ENCODE data around the gene SHROOM1. TPM values are rescaled to one million over a fixed set of nuclear protein-coding genes. Genes with fewer than 3 reads are reported as not detected.
A peak's percentile ranks its signal among the peaks of the same experiment; 100 is the strongest.

SHROOM1 gene
- total RNA-seq, 1 donor from 2014 or later = 5.1 TPM

DNA sequence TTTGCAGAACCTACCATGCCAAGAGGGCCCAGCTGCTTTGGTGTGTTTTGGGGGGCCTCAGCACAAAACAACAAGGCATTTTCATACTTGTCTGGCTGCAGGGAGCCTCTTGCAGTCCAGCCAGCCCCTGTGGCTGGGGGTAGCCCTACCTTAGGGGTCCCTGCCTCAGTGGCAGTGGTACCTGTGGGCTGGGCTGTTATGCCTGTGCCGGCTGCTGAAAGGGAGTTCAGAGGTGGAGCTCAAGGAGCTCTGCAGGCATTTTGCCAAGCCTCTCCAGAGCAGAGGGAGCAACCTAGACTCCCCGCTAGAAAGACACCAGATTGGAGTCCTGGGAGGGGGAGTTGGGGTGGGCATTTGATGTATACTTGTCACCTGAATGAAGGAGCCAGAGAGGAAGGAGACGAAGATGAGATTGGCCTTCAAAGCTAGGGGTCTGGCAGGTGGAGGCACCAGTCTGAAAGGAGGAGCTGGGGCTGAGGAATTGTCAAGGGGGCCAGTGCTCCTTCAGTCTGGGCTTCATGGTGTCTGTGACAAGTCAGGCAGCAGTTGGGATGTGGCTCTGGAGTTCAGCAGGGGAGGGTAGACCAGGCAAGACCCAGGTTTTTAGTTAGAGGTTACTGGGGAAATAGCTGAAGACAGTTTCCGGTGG lies 1.5 kb downstream of the SHROOM1 start:
- peaks cover 8% of the 10 kb centered on the region for H3K9me3 Mint-ChIP-seq (ENCODE audit: unreplicated experiment)
- TF ChIP-seq, protein P1, sequence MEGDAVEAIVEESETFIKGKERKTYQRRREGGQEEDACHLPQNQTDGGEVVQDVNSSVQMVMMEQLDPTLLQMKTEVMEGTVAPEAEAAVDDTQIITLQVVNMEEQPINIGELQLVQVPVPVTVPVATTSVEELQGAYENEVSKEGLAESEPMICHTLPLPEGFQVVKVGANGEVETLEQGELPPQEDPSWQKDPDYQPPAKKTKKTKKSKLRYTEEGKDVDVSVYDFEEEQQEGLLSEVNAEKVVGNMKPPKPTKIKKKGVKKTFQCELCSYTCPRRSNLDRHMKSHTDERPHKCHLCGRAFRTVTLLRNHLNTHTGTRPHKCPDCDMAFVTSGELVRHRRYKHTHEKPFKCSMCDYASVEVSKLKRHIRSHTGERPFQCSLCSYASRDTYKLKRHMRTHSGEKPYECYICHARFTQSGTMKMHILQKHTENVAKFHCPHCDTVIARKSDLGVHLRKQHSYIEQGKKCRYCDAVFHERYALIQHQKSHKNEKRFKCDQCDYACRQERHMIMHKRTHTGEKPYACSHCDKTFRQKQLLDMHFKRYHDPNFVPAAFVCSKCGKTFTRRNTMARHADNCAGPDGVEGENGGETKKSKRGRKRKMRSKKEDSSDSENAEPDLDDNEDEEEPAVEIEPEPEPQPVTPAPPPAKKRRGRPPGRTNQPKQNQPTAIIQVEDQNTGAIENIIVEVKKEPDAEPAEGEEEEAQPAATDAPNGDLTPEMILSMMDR (IDR thresholded peaks at IDR 0.05; ENCODE audit: partially characterized antibody, unreplicated experiment) = no peak
- peaks cover 31% of the 10 kb centered on the region for H3K27me3 Mint-ChIP-seq (ENCODE audit: unreplicated experiment)
- peak overlapping the region; percentile 41 for H3K4me3 Mint-ChIP-seq (ENCODE audit: unreplicated experiment)
- no peaks in the 10 kb centered on the region for H3K36me3 Mint-ChIP-seq (ENCODE audit: unreplicated experiment)
- H3K4me1 Mint-ChIP-seq (ENCODE audit: low read depth, unreplicated experiment) = no peaks in the 10 kb centered on the region
- no peak for DNase-seq
- H3K27ac Mint-ChIP-seq (ENCODE audit: unreplicated experiment) = no peak overlapping the region

DNA sequence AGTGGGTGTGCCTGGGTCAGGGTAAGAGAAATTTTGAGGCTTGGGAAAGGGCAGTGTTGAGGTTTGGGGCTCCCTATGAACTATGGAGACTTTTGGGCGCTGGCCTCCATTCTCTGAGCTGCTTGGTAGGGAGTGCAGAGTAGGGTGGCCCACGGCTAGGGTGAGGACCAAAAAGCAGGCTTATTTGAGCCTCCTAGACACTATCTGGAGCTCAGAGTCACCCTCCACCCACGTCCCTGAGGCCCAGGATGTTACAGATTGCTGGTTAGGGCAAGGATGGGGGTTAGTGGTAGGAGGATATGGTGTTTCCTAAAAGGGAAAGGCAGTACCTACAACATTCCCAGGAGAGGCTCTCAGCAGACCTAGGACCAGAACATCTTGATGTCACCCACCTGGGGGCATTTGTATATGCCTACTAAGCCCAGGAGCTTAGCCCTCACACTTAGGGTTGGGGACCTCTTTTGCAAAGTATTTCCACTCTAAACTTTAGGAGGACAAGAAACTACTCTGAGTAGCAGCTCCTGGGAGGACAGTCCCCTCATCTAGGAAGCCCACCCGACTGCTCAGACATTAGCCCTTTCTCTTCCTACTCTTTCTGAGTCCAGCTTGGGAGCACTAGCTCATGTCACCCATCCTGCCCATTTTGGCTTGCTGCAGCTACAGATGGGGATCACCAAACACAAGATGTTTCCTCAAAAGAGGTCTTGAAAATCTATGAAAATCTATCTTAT lies 2.3 kb downstream of the SHROOM1 start:
- H3K27me3 Mint-ChIP-seq (ENCODE audit: unreplicated experiment) = peaks cover 32% of the 10 kb centered on the region
- H3K27ac Mint-ChIP-seq (ENCODE audit: unreplicated experiment) = no peak overlapping the region
- no peaks in the 10 kb centered on the region for H3K4me1 Mint-ChIP-seq (ENCODE audit: low read depth, unreplicated experiment)
- TF ChIP-seq, protein P1 (IDR thresholded peaks at IDR 0.05; ENCODE audit: partially characterized antibody, unreplicated experiment) = no peak
- no peak for DNase-seq
- H3K4me3 Mint-ChIP-seq (ENCODE audit: unreplicated experiment) = no peak overlapping the region
- peaks cover 8% of the 10 kb centered on the region for H3K9me3 Mint-ChIP-seq (ENCODE audit: unreplicated experiment)
- no peaks in the 10 kb centered on the region for H3K36me3 Mint-ChIP-seq (ENCODE audit: unreplicated experiment)

DNA sequence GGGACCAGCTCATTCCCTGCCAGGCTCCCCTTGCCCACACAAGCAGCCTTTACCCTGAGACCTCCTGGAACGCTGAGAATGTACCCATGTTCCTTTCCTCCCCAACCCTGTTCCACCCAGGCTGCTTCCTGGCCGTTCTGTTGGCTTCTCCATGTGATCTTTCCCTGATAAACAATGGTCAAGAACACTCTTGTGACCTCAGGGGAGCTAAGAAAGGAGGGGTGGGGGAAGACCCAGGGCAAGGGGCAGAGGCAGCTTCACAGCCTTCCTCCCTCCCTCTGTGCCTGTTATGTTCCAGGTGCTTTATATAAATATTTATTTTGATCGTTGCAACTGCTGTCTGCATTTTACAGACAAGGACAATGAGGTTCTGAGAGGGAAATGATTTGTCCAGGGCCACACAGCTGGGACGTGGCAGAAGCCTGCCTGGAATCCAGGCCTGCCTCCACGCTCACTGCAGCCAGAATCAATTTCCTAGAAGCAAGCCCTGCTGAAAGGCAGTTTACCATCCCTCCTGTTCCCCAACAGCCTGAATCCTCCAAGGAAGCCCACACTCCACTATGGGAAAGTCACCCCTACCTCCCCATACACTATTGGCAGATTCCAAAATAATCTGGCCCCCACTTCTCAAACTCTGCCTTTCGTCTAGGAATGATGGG lies 3.9 kb downstream of the SHROOM1 start:
- H3K4me1 Mint-ChIP-seq (ENCODE audit: low read depth, unreplicated experiment) = no peaks in the 10 kb centered on the region
- DNase-seq = no peak
- no peak overlapping the region for H3K4me3 Mint-ChIP-seq (ENCODE audit: unreplicated experiment)
- TF ChIP-seq, protein P1 (IDR thresholded peaks at IDR 0.05; ENCODE audit: partially characterized antibody, unreplicated experiment) = no peak
- peaks cover 8% of the 10 kb centered on the region for H3K9me3 Mint-ChIP-seq (ENCODE audit: unreplicated experiment)
- H3K27me3 Mint-ChIP-seq (ENCODE audit: unreplicated experiment) = peaks cover 35% of the 10 kb centered on the region
- no peaks in the 10 kb centered on the region for H3K36me3 Mint-ChIP-seq (ENCODE audit: unreplicated experiment)
- H3K27ac Mint-ChIP-seq (ENCODE audit: unreplicated experiment) = no peak overlapping the region

DNA sequence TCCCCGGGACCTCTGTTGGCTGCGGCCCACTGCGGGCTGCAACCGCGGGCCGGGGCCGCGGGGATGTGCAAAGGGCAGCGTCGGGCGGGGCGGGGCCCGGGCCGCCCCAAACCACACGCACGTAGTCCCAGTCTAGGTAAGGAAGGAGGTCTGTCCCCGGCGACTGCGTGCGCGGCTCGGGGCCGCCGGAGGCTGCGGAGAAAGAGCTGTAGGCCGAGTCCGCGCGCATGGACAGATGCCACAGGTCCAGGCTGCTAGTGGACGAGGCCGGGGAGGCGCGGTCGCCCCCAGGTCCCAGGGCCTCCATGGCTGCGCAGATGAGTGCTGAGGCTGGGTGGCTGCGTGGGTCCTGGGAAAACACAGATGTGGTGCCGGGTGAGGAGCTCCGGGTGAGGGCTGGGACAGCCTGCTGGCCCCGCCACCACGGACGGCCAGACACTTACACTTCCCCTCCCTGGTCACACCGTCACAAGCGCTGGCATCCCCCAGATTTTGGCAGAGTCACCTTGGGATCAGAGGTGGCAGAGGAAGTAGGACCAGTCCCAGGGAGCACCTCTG lies 4.5 kb downstream of the SHROOM1 start:
- no peak for DNase-seq
- no peak overlapping the region for H3K4me3 Mint-ChIP-seq (ENCODE audit: unreplicated experiment)
- peaks cover 6% of the 10 kb centered on the region for H3K9me3 Mint-ChIP-seq (ENCODE audit: unreplicated experiment)
- H3K27me3 Mint-ChIP-seq (ENCODE audit: unreplicated experiment) = peaks cover 30% of the 10 kb centered on the region
- no peaks in the 10 kb centered on the region for H3K4me1 Mint-ChIP-seq (ENCODE audit: low read depth, unreplicated experiment)
- TF ChIP-seq, protein P1 (IDR thresholded peaks at IDR 0.05; ENCODE audit: partially characterized antibody, unreplicated experiment) = no peak
- no peak overlapping the region for H3K27ac Mint-ChIP-seq (ENCODE audit: unreplicated experiment)
- no peaks in the 10 kb centered on the region for H3K36me3 Mint-ChIP-seq (ENCODE audit: unreplicated experiment)
